ENCODE measurements around the gene CNGA1. TPM values are rescaled to one million over a fixed set of nuclear protein-coding genes. Genes with fewer than 3 reads are reported as not detected.
"Not testable (repeated sequence)": the region's sequence is repeated elsewhere in the genome, so short reads cannot be mapped to it uniquely, and the experiment has no call there.

CNGA1 gene
- total and polyA plus RNA-seq, 2 experiments from 2014 or later, result 0.54 to 1.9 TPM

DNA sequence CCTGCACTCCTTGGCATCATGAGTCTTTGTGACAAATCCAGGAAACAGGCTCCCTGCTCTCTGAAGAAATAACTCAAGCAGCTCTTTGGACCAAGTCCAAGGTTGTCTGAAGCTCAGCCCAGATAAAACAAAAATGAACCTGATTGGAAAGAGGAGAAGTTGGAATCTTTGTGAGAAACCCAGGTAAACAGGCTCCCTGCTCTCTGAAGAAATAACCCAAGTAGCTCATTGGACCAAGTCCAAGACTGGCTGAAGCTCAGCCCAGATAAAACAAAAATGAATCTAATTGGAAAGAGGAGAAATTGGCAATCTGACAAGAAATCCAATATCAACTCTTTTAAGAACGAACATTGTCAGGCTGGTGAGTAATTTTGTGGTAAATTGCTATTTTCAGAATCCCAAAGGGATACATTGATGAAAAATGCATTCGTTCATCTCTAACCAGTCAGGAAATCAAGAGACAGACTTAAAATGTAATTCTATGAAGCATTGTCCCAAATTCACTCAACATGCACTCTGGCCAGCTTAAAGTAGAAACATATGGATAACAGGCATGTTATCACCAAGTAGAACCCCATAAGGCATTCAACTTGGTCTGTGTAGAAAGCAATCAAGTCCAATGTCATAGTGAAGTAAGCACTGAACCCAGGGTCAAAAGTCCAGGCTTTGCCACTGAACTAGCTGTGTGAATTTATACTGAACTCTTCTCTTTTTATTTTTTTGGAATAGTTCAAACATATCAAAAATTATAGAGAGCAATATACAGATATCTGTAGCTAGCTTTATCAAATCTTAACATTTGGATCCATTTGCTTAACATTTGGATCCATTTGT is 85.3 kb downstream of the CNGA1 start:
- Histone ChIP-seq H3K4me1 (ENCODE audit: low read depth) (no peaks in the 10 kb centered on the region), H3K27me3 (no peaks in the 10 kb centered on the region)

DNA sequence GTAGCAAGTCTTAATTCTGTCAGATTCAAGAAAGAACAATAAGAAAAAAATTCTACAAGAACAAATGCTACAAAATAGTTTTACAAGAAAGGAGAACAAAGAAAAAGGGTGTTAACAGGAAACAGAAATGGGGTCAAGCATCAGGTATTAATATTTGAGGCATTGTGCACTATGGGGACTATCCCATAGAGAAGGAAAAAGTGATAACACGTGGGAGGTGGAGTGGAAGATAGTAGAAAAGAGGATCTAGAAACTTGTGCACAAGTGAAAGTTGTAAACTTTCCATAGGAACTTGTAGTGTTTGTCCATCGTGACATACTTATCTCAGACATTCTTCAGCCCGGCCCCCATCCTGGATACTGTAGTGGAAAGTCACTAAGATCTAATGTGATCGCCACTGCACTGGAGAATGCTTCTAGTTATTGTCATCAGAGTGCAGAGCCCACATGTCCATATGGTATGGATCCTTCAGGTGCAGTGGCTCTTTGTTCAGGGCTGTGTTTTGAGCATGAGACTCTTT is 86.7 kb downstream of the CNGA1 start:
- Histone ChIP-seq H3K27me3 (no peaks in the 10 kb centered on the region), H3K4me3 (no peak overlapping the region), H3K27ac (no peak overlapping the region), H3K9me3 (ENCODE audit: low read depth) (no peaks in the 10 kb centered on the region), H3K4me1 (ENCODE audit: low read depth) (no peaks in the 10 kb centered on the region), H3K36me3 (no peaks in the 10 kb centered on the region)
- DNase-seq (ENCODE audit: low read depth in 1 of 2, low spot score in 1 of 2), result no peak
- TF ChIP-seq, protein P1, sequence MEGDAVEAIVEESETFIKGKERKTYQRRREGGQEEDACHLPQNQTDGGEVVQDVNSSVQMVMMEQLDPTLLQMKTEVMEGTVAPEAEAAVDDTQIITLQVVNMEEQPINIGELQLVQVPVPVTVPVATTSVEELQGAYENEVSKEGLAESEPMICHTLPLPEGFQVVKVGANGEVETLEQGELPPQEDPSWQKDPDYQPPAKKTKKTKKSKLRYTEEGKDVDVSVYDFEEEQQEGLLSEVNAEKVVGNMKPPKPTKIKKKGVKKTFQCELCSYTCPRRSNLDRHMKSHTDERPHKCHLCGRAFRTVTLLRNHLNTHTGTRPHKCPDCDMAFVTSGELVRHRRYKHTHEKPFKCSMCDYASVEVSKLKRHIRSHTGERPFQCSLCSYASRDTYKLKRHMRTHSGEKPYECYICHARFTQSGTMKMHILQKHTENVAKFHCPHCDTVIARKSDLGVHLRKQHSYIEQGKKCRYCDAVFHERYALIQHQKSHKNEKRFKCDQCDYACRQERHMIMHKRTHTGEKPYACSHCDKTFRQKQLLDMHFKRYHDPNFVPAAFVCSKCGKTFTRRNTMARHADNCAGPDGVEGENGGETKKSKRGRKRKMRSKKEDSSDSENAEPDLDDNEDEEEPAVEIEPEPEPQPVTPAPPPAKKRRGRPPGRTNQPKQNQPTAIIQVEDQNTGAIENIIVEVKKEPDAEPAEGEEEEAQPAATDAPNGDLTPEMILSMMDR (IDR thresholded peaks at IDR 0.05; ENCODE audit: low read depth, low read length), result no peak

More for the DNA sequence above, 85.3 kb downstream of the CNGA1 start:
- Histone ChIP-seq H3K27ac (no peak overlapping the region), H3K9me3 (ENCODE audit: low read depth) (no peaks in the 10 kb centered on the region), H3K36me3 (no peaks in the 10 kb centered on the region), H3K4me3 (no peak overlapping the region)
- peak in 1 of 2 donors; percentile 72 for DNase-seq (ENCODE audit: low read depth in 1 of 2, low spot score in 1 of 2)
- TF ChIP-seq, protein P1 (IDR thresholded peaks at IDR 0.05; ENCODE audit: low read depth, low read length), result no peak

DNA sequence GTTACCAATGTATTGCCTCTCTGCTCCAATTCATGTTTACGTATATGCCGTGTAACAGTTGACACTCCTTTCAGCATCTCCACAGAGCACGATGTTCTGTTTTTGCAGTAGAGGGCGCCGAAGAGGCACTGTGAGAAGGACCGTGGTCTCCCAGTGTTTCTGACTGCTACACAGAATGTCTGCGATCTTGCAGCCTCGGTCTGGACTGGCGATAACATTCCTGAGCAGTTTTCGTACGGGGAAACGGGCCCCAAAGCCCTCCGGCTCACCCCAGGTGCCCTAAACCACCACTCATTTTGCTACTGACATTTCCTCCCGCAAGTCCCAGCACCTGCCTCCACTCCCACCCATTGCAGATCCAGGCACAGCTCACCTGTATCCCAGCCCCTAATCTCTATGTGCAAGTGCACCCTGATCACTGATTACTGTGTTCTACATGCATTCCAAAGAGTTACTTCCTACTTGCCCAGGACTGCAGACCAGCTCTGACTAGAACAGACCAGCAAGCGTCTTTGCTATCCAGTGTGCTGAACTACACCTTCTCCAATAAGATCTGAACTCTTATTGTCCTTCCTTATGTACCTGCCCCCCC is 89.7 kb downstream of the CNGA1 start:
- H3K27me3 ChIP-seq, result no peaks in the 10 kb centered on the region
- peak overlapping the region; percentile 71 for H3K27ac ChIP-seq
- H3K4me1 ChIP-seq (ENCODE audit: low read depth), result no peaks in the 10 kb centered on the region
- TF ChIP-seq, protein P1 (IDR thresholded peaks at IDR 0.05; ENCODE audit: low read depth, low read length), result peak; percentile 83
- peak; percentile 72 to 89 for DNase-seq (ENCODE audit: low read depth in 1 of 2, low spot score in 1 of 2)
- H3K36me3 ChIP-seq, result no peaks in the 10 kb centered on the region
- H3K4me3 ChIP-seq, result peak overlapping the region; percentile 6
- no peaks in the 10 kb centered on the region for H3K9me3 ChIP-seq (ENCODE audit: low read depth)

DNA sequence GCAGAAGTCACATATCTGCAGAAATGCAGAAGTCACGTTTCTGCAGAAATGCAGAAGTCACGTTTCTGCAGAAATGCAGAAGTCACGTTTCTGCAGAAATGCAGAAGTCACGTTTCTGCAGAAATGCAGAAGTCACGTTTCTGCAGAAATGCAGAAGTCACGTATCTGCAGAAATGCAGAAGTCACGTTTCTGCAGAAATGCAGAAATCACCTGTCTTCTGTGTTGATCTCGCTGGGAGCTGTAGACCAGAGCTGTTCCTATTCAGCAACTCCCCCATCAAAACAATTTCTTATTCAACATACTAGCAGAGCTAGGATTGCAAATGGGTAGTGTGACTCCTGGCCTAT is 93.2 kb downstream of the CNGA1 start:
- H3K4me3 ChIP-seq; H3K4me1 ChIP-seq (ENCODE audit: low read depth); H3K27ac ChIP-seq; H3K27me3 ChIP-seq; DNase-seq (ENCODE audit: low read depth in 1 of 2, low spot score in 1 of 2); H3K9me3 ChIP-seq (ENCODE audit: low read depth); H3K36me3 ChIP-seq: not testable (repeated sequence)

DNA sequence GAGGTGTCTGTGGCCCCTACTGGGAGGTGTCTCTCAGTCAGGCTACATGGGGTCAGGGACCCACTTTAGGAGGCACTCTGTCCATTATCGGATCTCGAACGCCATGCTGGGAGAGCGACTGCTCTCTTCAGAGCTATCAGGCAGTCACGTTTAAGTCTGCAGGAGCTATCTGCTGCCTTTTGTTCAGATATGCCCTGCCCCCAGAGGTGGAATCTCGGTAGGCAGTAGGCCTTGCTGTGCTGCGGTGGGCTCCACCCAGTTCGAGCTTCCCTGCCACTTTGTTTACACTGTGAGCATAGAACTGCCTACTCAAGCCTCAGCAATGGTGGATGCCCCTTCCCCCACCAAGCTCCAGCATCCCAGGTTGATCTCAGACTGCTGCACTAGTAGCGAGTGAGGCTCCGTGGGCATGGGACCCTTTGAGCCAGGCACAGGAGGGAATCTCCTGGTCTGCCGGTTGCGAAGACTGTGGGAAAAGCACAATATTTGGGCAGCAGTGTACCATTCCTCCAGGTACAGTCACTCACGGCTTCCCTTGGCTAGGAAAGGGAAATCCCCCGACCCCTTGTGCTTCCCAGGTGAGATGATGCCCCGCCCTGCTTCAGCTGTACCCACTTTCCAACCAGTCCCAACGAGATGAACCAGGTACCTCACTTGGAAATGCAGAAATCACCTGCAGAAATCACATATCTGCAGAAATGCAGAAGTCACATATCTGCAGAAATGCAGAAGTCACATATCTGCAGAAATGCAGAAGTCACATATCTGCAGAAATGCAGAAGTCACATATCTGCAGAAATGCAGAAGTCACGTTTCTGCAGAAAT is 93.8 kb downstream of the CNGA1 start:
- not testable (repeated sequence) for H3K4me3 ChIP-seq; H3K4me1 ChIP-seq (ENCODE audit: low read depth); DNase-seq (ENCODE audit: low read depth in 1 of 2, low spot score in 1 of 2); H3K27me3 ChIP-seq; H3K27ac ChIP-seq; H3K36me3 ChIP-seq; H3K9me3 ChIP-seq (ENCODE audit: low read depth)

DNA sequence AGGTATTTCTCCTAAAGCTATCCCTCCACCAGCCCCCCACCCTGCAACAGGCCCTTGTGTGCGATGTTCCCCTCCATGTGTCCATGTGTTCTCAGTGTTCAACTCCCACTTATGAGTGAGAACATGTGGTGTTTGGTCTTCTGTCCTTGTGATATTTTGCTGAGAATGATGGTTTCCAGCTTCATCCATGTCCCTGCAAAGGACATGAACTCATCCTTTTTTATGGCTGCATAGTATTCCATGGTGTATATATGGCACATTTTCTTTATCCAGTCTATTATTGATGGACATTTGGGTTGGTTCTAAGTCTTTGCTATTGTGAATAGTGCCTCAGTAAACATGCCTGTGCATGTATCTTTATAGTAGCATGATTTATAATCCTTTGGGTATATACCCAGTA is 99.3 kb downstream of the CNGA1 start:
- not testable (repeated sequence) for DNase-seq (ENCODE audit: low read depth in 1 of 2, low spot score in 1 of 2); H3K4me3 ChIP-seq; H3K4me1 ChIP-seq (ENCODE audit: low read depth); H3K27me3 ChIP-seq; H3K36me3 ChIP-seq; H3K9me3 ChIP-seq (ENCODE audit: low read depth); H3K27ac ChIP-seq

All from cardiac muscle cell (in vitro differentiated cells and primary cell).